WI38 (cell line): Measurements from ENCODE around the gene TFAP2A.

Experiments
- H3K4me3 ChIP-seq: 2 replicates; pipeline ENCODE4 v1.5.1; 2011; ENCODE audit warnings: low read depth, mild to moderate bottlenecking, control low read depth, low read length
- TF ChIP-seq, protein P1 (sequence below): IDR thresholded peaks from 2 replicates; pipeline ENCODE4 v1.5.1; 2012; ENCODE audit warnings: low read depth, mild to moderate bottlenecking, control low read depth, low read length

Gene TFAP2A

DNA sequence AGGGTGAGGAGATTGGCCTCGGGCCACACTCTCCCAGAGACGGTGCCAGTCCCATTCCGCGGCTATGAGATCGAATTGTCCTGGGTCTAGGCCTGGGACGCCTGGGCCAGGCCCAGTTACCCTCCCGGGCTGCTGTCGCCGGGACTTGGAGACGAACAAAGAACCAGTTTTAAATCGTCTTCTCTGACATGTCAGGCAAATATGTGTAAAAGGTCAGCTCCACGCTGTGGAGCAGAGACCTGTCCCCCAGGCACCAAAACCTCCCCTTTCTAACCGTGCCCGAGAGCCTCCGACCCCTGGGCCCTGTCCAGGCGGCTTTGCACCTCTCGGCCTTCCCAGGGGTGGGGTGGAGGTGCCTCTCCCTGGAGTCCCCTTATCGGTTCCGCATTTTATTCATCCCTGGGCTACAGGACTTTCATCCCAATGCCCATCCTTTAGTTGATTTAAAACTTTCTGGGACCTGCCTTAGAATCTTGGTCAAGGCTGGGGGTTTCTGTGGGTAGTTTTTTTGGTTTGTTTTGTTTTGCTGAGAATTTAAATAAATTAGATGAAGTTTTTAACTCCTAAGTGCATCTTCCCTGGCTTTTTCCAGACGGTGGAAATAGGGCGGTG is 5.8 kb upstream of the TFAP2A start:
- TF ChIP-seq, protein P1, sequence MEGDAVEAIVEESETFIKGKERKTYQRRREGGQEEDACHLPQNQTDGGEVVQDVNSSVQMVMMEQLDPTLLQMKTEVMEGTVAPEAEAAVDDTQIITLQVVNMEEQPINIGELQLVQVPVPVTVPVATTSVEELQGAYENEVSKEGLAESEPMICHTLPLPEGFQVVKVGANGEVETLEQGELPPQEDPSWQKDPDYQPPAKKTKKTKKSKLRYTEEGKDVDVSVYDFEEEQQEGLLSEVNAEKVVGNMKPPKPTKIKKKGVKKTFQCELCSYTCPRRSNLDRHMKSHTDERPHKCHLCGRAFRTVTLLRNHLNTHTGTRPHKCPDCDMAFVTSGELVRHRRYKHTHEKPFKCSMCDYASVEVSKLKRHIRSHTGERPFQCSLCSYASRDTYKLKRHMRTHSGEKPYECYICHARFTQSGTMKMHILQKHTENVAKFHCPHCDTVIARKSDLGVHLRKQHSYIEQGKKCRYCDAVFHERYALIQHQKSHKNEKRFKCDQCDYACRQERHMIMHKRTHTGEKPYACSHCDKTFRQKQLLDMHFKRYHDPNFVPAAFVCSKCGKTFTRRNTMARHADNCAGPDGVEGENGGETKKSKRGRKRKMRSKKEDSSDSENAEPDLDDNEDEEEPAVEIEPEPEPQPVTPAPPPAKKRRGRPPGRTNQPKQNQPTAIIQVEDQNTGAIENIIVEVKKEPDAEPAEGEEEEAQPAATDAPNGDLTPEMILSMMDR = no peak
- H3K4me3 ChIP-seq = no peak overlapping the region

DNA sequence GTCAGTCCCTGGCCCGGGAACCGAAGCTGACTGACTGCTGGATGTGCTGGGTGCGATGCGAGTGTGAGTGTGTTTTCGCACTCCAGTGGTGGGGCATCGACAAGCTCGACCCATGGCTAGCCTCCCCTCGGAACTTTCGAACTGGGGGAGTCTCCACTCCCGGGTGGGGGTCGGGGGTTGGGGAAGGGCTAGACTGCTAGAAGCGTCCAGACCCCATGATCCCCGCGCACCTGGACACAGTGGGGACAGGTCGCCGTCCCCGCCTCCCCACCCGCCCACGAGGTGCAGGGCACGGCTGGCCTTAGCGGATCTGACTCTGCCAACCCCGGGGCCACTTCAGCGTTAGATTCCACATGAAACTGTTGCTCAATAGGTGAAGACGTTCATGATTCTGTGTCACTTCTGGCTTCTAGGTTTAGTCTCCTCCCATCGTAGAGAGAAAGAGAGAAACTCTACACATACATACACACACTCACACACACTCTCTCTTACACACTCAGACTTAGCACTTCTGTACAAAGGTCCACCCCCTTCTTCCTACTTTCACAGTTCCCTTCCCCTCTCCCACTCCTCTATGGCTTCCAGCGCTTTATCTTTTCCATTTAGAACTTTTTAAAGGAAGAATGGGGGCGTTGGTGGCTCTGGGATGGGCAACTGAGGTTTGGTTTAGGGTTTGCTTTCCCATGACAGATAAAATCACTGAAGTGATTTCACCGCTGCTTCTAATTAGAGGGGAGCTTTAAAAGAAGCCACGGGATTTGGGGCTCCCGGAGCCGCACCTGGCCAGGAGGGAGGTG is 5.1 kb upstream of the TFAP2A start:
- no peak overlapping the region for H3K4me3 ChIP-seq
- TF ChIP-seq, protein P1 = no peak

DNA sequence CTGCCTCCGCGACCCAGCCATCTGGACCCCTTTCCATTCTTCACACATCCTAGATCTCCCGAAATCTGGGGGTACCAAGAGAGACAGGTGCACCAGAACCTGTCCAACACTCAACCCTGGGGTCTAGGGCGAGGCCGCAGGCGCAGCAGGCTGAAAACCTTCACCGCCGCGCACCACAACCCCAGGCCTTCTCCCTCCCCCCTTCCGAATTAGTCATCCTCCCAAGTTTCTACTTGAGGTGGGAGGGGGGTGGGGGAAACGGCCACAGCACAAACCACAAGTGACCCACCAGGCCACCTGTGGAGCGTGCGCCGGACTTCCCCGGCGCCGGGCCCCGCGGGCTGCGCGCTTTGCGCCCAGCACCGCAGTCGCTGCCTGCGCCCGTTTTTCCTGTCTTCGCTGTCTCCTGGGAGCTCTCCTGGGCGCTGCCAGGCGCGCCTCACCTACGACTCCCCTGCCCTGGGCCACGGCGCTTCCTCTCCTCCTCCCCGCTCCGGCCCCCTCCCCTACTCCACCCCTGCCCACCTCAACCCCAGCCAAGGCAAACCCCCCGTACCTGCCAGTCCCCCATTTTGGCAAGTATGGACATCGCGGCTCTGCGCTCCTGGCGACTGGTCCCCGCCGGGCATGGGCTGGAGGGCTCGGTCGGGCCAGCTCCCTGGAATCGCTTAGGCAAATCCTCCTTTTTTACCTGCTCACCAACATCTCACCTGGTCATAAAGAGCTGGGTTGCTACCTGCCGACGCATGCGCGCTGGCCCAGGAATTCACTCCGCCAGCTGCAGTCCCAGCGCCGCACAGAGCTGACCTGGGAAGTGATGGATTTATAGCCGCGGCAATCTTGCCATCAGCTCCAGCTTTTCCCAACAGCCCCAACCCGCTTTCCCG is 4.2 kb upstream of the TFAP2A start:
- H3K4me3 ChIP-seq = no peak overlapping the region
- TF ChIP-seq, protein P1 = no peak

DNA sequence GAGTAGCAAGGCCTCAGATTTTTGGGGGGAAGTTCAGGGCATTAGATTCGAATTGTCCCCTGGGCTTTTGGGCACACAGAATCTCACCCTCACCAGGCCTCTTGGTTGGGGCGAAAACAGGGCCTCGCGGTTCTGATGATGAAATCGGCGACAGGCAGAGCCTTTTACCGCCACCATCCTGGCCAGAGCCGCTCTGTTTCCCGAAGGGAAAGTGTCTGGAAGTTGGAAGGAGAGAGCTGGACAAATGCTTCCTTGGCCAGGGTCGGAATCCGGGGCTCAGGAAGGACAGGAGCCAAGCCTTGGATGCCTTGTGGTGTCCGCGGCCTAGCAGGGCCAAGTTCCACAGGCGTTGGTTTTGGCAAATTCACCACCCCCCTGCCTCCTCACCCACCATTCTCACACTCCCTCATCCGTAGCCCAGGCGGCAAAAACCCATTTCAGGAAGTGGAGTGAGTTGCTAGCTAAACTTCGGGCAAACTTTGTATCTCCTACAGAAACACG is 3.5 kb upstream of the TFAP2A start:
- no peak overlapping the region for H3K4me3 ChIP-seq
- TF ChIP-seq, protein P1 = no peak

DNA sequence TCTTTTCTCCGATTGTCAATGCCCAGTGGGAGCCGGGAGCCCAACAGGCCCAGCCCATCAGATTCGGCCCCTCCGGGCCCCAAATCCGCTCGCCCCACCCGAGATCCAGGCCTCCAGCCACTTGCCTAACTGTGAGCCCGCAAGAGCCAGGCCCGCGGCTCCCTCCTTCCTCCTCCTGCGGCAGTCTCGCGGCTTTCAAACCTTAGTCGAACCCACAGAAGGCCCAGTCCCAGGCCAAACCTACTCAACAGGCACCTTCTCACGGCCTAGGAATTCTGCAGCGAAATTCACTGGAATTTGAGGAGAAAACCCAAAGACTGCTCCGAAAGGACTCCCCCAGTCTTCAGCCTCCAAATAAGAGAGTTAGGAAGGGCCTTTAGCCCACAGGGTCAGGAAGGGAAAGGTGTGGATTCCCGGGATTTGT is 2.8 kb upstream of the TFAP2A start:
- TF ChIP-seq, protein P1 = no peak
- no peak overlapping the region for H3K4me3 ChIP-seq

DNA sequence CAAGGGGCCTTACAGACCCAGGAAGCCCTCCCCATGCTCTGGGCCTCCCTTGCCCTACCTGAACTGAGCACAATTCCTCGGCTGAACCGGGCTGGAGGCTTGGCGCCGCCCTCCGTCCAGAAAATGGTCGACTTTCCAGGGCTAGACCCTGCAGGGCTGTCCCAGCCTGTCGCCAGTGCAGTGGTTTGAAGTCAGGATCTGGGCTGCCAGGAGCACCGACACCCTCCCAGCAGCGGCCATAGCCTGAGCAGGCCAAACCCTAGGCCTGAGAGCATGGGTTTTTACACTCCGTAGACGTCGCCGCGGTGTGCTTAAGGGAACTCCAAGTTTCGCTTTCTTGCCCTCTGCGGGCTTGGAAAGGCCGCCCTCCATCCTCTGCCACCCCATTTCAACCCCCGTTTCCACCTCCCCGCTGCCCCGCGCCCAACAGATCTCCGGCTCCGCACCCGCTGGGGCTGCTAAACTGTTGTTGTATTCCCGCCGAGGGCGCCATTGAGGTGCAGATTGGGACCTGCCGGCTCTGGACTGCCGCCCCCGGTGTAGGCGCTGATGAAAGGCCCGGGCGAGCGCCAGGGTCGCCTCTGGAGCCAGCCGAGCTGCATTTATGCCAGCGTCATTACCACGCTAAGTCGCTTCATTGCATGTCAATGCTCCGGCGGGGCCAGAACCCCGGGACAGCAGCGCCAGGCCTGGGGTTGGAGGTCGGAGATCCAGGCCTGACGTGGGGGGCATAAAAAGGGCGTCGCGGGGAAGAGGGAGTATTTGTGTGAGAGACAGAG is 2.2 kb upstream of the TFAP2A start:
- no peak overlapping the region for H3K4me3 ChIP-seq
- TF ChIP-seq, protein P1 = no peak
